Subcutaneous abdominal adipose tissue (tissue), 5 donors: ENCODE measurements around the gene UBL7.

Experiments used
- H3K27ac ChIP-seq: one replicate; pipeline ENCODE4 v1.7.0; 2013; ENCODE audit warnings: low read depth, mild to moderate bottlenecking, inconsistent platforms, low read length, moderate library complexity
- H3K27me3 ChIP-seq, 5 donors: one replicate each; pipeline ENCODE4 v1.7.0; 2013; ENCODE audit warnings: low read length in 5 of 5, inconsistent platforms in 1 of 5; ENCODE audit not compliant: control insufficient read depth in 5 of 5, insufficient read depth in 4 of 5
- H3K36me3 ChIP-seq, 5 donors: one replicate each; pipeline ENCODE4 v1.7.0; 2013; ENCODE audit warnings: low read length in 5 of 5; ENCODE audit not compliant: control insufficient read depth in 5 of 5, insufficient read depth in 5 of 5
- H3K4me1 ChIP-seq, 5 donors: one replicate each; pipeline ENCODE4 v1.7.0; 2013; ENCODE audit warnings: low read length in 5 of 5, mild to moderate bottlenecking in 3 of 5, moderate library complexity in 1 of 5; ENCODE audit not compliant: control insufficient read depth in 5 of 5, insufficient read depth in 5 of 5
- H3K4me3 ChIP-seq, 5 donors: one replicate each; pipeline ENCODE4 v1.7.0; 2013; ENCODE audit warnings: low read length in 5 of 5, low read depth in 1 of 5
- H3K9ac ChIP-seq, 5 donors: one replicate each; pipeline ENCODE4 v1.7.0; 2013; ENCODE audit warnings: low read length in 5 of 5, mild to moderate bottlenecking in 4 of 5, moderate library complexity in 3 of 5
- H3K9me3 ChIP-seq, 5 donors: one replicate each; pipeline ENCODE4 v1.7.0; 2013; ENCODE audit warnings: low read length in 5 of 5; ENCODE audit not compliant: control insufficient read depth in 5 of 5
- donor health status: healthy.
- donor health status: healthy.
- donor health status: healthy.
- donor health status: healthy.
- donor health status: healthy.

UBL7 gene

DNA sequence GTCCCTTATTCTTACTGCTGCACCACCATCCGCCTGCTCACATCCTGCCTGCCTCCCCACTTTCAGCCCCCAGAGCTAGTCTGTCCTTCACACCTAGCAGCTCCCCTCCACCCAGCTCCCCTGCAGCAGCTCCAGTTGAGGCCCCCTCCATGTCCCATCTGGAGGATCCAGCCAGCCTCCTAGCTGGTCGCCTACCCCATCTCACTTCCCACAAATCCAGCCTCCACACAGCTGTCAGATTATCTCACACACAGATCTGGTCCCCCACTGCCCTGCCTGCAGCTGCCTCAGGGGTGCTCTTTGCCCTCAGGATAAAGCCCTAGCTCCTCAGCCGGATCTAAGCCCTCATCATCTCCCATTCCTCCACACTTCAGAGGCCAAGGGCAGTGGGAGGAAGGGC is 18.4 kb downstream of the UBL7 start:
- H3K9ac ChIP-seq, result no peak overlapping the region
- H3K4me1 ChIP-seq, result peaks cover 0 to 9% (median 2%) of the 10 kb centered on the region in 5 donors

DNA sequence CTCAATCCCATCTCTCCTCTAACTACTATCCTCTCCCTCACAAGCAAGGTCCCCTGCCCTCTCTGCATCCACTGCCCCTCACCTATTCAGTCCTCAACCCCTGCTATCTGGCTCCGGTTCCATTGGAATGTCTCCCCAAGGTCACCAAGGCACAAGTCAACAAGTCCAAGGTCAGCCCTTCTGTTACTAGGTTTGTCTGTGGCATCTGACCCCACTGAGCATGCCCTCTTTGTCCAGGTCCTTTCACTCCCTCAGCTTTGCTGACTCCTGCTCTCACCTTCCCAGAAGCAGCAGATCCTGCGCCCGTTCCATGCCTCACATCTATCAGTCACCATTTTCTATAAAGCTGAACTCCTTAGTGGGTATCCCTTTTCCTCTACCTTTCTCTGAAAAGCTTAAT is 18.9 kb downstream of the UBL7 start:
- Histone ChIP-seq H3K4me1 (peaks cover 0 to 9% (median 2%) of the 10 kb centered on the region in 5 donors), H3K4me3 (no peak overlapping the region), H3K9me3 (no peaks in the 10 kb centered on the region), H3K27me3 (peaks cover 0 to 4% (median 0%) of the 10 kb centered on the region in 5 donors), H3K9ac (no peak overlapping the region), H3K36me3 (peaks cover 5 to 28% (median 26%) of the 10 kb centered on the region in 5 donors), H3K27ac (no peak overlapping the region)

More for the DNA sequence above, 18.4 kb downstream of the UBL7 start:
- H3K4me3 ChIP-seq, result no peak overlapping the region
- peaks cover 6 to 34% (median 32%) of the 10 kb centered on the region in 5 donors for H3K36me3 ChIP-seq
- H3K27ac ChIP-seq, result no peak overlapping the region
- peaks cover 0 to 4% (median 0%) of the 10 kb centered on the region in 5 donors for H3K27me3 ChIP-seq
- H3K9me3 ChIP-seq, result no peaks in the 10 kb centered on the region

DNA sequence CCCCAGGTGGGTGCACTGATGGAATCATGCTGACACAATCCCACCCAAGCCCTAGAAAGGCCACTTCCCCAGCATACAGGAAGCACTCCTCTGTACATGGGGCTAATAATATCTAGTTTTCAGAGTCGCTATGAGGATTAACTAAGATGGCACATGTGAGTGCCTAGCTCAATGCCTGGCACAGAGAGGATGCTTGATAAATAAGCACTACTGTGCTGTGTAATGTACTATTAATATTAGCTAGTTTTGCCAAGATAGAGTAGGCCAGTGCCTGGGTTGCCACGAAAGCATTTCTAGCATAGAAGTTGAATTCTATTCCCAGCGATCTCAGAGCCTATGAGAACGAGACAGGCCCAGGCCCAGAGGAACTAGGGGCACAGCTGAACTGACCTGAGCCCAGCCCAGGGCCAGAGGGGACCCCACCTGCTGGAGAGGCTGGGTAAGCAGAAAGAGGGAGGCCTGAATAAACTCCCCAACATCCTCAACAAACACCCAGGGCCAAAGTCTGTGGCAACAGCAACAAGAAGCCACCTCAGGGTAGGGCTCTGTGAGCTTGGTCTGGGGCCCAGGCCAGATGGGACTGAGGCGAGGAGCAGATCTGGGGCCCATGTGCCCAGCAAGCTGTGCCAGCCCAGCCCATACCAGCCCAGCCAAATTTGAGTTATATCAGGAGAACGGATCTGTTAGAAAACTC is 19.6 kb downstream of the UBL7 start:
- Histone ChIP-seq H3K9me3 (no peaks in the 10 kb centered on the region), H3K9ac (no peak overlapping the region), H3K4me3 (no peak overlapping the region), H3K36me3 (peaks cover 0 to 22% (median 21%) of the 10 kb centered on the region in 5 donors), H3K4me1 (peaks cover 0 to 9% (median 2%) of the 10 kb centered on the region in 5 donors), H3K27me3 (peaks cover 0 to 4% (median 0%) of the 10 kb centered on the region in 5 donors), H3K27ac (no peak overlapping the region)

DNA sequence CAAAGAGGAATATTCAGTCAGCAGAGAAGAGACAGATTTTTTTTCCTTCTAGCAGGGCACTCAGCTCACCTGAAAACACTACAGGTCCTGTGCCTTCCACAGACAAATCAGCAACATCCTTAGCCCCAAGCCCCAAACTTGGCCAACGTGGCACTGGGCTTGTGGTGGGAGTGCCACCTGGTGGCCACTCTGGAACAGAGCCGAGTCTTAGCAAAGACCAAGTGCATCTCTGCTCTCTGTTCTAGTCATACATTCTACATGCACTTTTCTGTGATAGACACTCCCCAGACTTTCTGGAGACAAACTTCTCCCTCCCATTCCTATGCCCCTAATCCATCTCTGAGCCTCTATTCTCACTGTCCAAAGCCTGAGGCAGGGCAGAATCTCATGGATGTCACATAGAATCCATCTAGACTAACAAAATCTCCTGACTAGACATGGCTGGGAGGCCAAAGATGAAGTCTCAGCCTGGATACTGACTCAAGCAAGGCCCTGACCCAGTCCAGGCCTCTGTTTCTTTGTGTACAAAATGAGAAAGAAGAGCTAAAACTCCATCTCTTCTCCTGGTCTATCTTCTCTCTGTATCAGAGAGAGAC is 22.1 kb downstream of the UBL7 start:
- peaks cover 0 to 4% (median 0%) of the 10 kb centered on the region in 5 donors for H3K27me3 ChIP-seq
- H3K4me3 ChIP-seq, result no peak overlapping the region
- peaks cover 0 to 9% (median 7%) of the 10 kb centered on the region in 5 donors for H3K4me1 ChIP-seq
- H3K36me3 ChIP-seq, result no peaks in the 10 kb centered on the region
- H3K9ac ChIP-seq, result no peak overlapping the region
- H3K27ac ChIP-seq, result no peak overlapping the region
- H3K9me3 ChIP-seq, result no peaks in the 10 kb centered on the region

DNA sequence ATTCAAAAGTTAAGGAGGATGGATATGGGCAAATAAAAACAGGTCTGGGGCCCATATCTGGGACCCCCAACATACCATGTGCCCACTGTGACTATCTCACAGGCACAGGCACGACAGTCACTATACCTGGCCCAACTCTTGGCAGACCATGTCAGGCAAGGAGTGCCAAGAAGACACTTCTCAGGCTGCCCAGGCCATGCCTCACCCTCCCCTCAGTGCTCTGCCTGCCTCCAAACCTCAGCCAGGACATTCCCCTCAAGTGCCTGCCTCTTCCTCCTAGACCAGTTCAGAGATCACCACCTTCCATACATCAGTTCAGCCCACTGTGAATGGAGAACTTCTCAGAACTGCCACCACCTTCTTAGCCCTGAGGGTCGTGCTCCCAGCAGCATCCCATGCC is 22.8 kb downstream of the UBL7 start:
- H3K4me3 ChIP-seq, result no peak overlapping the region
- H3K9ac ChIP-seq, result no peak overlapping the region
- H3K9me3 ChIP-seq, result no peaks in the 10 kb centered on the region
- peaks cover 0 to 13% (median 11%) of the 10 kb centered on the region in 5 donors for H3K4me1 ChIP-seq
- H3K27me3 ChIP-seq, result peaks cover 0 to 4% (median 0%) of the 10 kb centered on the region in 5 donors
- H3K27ac ChIP-seq, result no peak overlapping the region
- no peaks in the 10 kb centered on the region for H3K36me3 ChIP-seq

DNA sequence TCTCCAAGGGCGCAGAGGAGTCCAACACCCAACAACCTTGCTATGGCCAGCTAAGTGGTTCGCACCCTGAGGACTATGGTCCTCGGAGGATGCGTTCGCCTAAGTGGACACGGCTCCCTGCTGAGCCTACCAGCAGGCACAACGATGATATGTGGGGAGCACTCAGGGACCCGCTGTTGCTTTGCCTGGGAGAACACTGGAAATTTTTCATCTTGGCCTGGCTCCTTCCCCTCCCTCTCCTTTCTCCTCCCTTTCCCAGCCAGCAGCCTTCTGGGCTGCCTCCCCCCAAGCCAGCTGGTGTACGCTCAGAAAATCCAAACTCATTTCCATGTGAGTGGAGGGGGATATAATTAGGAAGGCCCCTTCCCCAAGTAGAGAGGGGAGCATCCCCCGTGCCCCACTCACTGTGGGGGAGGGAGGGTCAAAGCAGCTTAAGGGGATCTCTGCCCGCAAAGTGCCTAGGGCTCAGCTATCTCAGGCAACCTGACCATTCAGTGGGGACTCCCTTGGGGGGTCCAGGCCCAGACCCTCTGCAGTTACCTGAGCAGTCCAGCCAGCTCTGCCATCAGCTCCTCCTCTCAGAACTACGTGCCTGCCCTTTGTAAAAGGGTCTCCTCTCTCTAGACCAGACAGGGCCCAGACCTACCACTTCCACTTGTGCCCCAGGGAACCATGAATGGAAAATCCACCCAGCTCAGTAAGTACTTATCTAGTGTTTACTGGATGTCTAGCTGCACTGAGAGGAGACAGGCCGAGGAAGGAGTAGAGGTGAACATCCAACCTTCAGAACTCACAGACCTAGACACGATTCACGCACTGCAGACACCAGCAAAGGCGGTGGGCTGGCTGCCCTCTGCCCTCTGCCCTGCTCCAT is 26.5 kb downstream of the UBL7 start:
- H3K4me3 ChIP-seq, result peak overlapping the region; percentile 71 to 82 (median 76)
- H3K9ac ChIP-seq, result peak overlapping the region in 4 of 5 donors; percentile 4 to 74 (median 34)
- H3K27me3 ChIP-seq, result peaks cover 0 to 12% (median 7%) of the 10 kb centered on the region in 5 donors
- no peaks in the 10 kb centered on the region for H3K9me3 ChIP-seq
- no peaks in the 10 kb centered on the region for H3K36me3 ChIP-seq
- peaks cover 0 to 22% (median 17%) of the 10 kb centered on the region in 5 donors for H3K4me1 ChIP-seq
- H3K27ac ChIP-seq, result no peak overlapping the region

DNA sequence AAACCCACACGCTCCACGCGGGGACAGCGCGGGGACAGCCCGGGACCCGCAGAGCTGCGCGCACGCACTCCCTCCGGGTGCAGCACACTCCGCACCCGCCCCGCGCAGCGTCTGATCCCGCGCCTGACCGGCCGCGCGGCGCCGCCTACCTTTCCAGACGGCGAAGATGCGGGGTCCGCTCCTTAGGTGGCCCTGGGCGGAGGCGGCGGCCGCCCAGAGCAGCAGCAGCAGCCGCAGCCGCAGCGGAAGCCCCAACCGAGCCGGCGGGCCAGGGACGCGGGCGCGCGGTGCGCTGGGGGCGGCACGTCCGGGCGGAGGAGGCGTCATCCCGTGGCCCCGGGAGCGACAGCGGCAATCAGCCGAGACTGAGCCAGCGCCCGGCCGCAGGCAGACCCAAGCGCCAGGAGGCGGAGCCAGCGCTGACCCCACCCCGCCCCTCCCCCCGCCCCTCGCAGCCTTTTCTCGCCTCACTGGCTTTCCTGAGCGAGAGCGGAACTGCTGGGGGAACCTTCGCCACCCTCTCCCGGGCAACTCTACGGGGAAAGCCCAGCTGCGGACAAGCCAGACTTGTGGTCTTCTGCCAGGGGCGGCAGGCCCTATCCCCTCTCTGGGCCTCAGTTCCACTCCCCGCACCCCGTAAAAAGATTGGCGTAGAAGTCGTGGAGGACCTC is 27.2 kb downstream of the UBL7 start, which contains the start of gene SEMA7A:
Gene SEMA7A, minus strand, starts transcription at position 367 of the 671 bp plus-strand sequence. Its CDS starts 40 bp downstream, at position 327.
- H3K27ac ChIP-seq, result no peak within 1 kb of the TSS
- H3K9ac ChIP-seq, result peak within 1 kb of the TSS in 4 of 5 donors; percentile 21 to 74 (median 60)
- H3K4me3 ChIP-seq, result peak within 1 kb of the TSS; percentile 71 to 82 (median 76)
- H3K27me3 ChIP-seq, result peaks cover 0 to 12% (median 7%) of the 10 kb centered on the region in 5 donors
- no peaks in the 10 kb centered on the region for H3K36me3 ChIP-seq
- no peaks in the 10 kb centered on the region for H3K9me3 ChIP-seq
- H3K4me1 ChIP-seq, result peaks cover 0 to 30% (median 22%) of the 10 kb centered on the region in 5 donors

DNA sequence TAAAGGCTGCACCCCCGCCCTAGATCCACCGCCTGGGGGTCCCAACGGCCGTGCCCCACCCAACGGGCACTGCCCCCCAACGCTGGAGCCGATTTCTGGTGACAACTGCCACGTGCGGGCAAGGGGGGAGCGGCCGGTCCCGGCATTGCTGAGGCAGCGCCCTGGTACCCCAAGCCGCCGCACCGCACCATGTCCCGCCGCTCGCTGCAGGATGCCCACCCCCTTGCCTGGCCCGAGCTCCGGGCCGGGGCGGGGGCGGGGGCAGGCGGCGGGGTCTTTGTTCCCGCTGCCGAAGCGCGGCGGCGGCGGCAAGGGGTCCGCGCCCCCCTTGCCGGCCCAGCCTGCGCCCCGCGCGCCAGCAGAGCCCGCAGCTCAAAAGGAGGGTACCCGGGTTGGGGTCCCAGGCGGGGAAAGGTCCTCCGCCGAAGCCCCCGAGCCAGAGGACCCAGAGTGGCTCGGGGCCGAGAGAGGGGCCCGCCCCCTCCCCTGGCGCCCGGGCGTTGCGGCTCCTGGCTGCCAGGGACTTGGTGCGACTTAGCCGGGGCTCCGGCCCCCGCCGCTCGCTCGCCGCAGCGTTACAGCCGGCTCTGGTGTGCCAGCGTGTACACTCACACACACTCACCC is 27.9 kb downstream of the UBL7 start:
- peak overlapping the region in 4 of 5 donors; percentile 21 to 71 (median 48) for H3K9ac ChIP-seq
- H3K27ac ChIP-seq, result no peak overlapping the region
- H3K4me1 ChIP-seq, result peaks cover 0 to 35% (median 25%) of the 10 kb centered on the region in 5 donors
- no peaks in the 10 kb centered on the region for H3K36me3 ChIP-seq
- no peaks in the 10 kb centered on the region for H3K9me3 ChIP-seq
- H3K4me3 ChIP-seq, result peak overlapping the region in 4 of 5 donors; percentile 71 to 81 (median 74)
- peaks cover 0 to 12% (median 7%) of the 10 kb centered on the region in 5 donors for H3K27me3 ChIP-seq
